Measurements from ENCODE around the gene FZD8. TPM values are rescaled to one million over a fixed set of nuclear protein-coding genes. Genes with fewer than 3 reads are reported as not detected.

Gene FZD8
- total RNA-seq, 2 donors from 2014 or later, result 11.0 to 11.7 TPM

DNA sequence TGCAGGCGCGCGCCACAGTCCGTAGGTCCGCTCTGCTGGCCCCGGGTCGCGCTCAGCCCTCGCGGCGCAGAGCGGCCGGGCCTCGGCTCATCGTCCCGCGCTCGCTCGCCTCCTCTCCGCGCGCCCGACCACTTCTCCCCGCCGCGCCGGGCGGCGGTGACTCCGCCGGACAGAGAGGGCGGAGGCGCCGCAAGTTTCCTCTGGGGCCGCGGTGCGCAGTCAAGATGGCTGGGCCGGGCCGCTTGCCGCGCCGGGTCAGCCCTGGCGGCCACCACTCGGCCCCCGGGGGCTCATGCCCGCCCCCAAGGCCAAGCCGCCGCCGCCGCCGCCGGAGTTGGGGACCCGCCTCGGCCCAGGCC lies 441 bp downstream of the FZD8 start:
- H3K27ac ChIP-seq, result peak overlapping the region; percentile 88
- H3K36me3 ChIP-seq, result no peaks in the 10 kb centered on the region
- DNase-seq, result no peak
- H3K27me3 ChIP-seq, result no peaks in the 10 kb centered on the region
- H3K4me1 ChIP-seq, result peaks cover 8% of the 10 kb centered on the region
- intact Hi-C loops (cut with DNase I), result loop anchor here (5.0 kb wide), 1 partner anchor 276 kb away; no protein-coding TSS in a partner anchor
- TF ChIP-seq, protein P1, sequence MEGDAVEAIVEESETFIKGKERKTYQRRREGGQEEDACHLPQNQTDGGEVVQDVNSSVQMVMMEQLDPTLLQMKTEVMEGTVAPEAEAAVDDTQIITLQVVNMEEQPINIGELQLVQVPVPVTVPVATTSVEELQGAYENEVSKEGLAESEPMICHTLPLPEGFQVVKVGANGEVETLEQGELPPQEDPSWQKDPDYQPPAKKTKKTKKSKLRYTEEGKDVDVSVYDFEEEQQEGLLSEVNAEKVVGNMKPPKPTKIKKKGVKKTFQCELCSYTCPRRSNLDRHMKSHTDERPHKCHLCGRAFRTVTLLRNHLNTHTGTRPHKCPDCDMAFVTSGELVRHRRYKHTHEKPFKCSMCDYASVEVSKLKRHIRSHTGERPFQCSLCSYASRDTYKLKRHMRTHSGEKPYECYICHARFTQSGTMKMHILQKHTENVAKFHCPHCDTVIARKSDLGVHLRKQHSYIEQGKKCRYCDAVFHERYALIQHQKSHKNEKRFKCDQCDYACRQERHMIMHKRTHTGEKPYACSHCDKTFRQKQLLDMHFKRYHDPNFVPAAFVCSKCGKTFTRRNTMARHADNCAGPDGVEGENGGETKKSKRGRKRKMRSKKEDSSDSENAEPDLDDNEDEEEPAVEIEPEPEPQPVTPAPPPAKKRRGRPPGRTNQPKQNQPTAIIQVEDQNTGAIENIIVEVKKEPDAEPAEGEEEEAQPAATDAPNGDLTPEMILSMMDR (IDR thresholded peaks at IDR 0.05), result no peak
- H3K9me3 ChIP-seq, result no peaks in the 10 kb centered on the region
- peak overlapping the region; percentile 78 for H3K4me3 ChIP-seq
- H3K9ac ChIP-seq (ENCODE audit: low read depth in 2 of 2, low read length in 2 of 2), result peak overlapping the region; percentile 53 to 68

DNA sequence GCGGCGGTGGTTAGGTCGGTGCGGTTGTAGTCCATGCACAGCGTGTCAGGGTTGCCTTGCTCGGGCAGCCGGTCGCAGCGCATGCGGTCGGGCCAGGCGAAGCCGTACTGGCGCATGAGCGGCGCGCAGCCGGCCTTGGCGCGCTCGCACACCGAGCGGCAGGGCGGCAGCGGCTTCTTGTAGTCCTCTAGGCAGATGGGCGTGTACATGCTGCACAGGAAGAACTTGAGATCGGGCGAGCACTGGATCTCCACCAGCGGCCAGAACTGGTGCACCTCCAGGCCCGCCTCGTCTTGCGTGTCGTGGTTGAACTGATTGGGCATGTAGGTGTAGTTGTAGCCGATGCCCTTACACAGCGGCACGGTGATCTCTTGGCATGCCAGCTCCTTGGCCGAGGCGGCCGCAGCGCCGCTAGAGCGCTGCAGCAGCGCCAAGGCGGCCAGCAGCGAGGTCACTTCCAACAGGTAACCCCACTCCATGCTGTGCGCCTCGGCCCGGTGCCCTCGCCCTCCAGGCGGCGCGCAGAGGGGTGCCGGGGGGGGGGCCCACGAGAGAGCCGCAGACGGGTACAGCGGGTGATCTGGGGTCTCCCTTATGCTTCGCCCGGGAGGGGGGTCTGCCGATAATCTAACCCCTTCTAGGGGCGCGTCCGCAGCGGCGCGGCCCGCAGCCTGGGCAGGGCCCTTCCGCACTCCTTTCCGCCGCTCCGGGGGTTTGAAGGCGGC lies 983 bp downstream of the FZD8 start:
- H3K27ac ChIP-seq, result peak overlapping the region; percentile 88
- no peaks in the 10 kb centered on the region for H3K9me3 ChIP-seq
- peaks cover 8% of the 10 kb centered on the region for H3K4me1 ChIP-seq
- intact Hi-C loops (cut with DNase I), result loop anchor here (5.0 kb wide), 1 partner anchor 276 kb away; no protein-coding TSS in a partner anchor
- peak overlapping the region; percentile 53 to 68 for H3K9ac ChIP-seq (ENCODE audit: low read depth in 2 of 2, low read length in 2 of 2)
- peak; percentile 69 for DNase-seq
- TF ChIP-seq, protein P1 (IDR thresholded peaks at IDR 0.05), result no peak
- H3K4me3 ChIP-seq, result peak overlapping the region; percentile 78
- no peaks in the 10 kb centered on the region for H3K36me3 ChIP-seq
- H3K27me3 ChIP-seq, result no peaks in the 10 kb centered on the region

DNA sequence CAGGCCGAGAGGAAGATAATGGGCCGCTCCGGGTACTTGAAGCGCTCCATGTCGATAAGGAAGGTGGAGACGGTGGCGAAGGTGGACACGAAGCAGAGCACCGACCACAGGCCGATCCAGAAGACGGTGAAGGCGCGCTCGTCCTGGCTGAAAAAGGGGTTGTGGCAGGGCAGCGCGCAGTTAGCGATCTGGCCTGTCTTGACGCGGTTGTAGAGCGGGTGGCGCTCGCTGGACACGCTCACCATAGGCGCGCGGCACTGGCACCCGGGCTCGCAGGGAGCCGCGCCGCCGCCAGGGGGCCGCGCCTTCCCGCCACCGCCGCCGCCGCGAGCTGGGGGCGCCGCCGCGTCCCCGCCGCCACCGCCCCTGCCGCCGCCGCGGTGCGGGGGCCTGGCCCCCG lies 1.6 kb downstream of the FZD8 start:
- H3K27ac ChIP-seq, result no peak overlapping the region

DNA sequence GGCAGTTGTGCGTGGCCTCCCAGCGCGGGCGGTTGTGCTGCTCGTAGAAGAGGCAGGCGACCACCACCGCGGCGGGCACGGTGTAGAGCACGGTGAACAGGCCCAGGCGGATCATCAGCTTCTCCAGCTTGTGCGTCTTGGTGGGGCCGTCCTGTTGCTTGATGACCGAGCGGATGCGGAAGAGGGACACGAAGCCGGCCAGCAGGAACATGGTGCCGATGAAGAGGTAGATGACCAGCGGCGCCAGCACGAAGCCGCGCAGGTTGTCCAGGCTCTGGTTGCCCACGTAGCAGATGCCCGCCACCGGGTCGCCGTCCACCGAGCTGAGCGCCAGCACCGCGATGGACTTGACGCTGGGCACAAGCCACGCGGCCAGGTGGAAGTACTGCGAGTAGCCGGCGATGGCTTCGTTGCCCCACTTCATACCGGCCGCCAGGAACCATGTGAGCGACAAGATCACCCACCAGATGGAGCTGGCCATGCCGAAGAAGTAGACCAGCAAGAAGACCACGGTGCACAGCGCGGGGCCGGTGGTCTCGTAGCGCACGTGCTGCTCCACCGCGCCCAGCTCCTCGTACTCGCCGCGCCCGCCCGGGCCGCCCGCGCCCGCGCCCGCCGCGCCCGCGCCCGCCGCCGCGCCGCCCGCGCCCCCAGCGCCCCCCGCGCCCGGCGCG lies 2.2 kb downstream of the FZD8 start:
- no peak overlapping the region for H3K9ac ChIP-seq (ENCODE audit: low read depth in 2 of 2, low read length in 2 of 2)
- peak; percentile 28 for DNase-seq
- intact Hi-C loops (cut with DNase I), result loop anchor here (5.0 to 10.0 kb wide), 3 partner anchors 277 to 1245 kb away; no protein-coding TSS in a partner anchor
- peaks cover 8% of the 10 kb centered on the region for H3K4me1 ChIP-seq
- no peaks in the 10 kb centered on the region for H3K9me3 ChIP-seq
- H3K27ac ChIP-seq, result no peak overlapping the region
- TF ChIP-seq, protein P1 (IDR thresholded peaks at IDR 0.05), result no peak
- H3K27me3 ChIP-seq, result no peaks in the 10 kb centered on the region
- peak overlapping the region; percentile 43 for H3K4me3 ChIP-seq
- H3K36me3 ChIP-seq, result no peaks in the 10 kb centered on the region

More for the DNA sequence above, 1.6 kb downstream of the FZD8 start:
- Histone ChIP-seq H3K36me3 (no peaks in the 10 kb centered on the region), H3K9ac (ENCODE audit: low read depth in 2 of 2, low read length in 2 of 2) (peak overlapping the region in 1 of 2 donors; percentile 25), H3K9me3 (no peaks in the 10 kb centered on the region), H3K4me1 (peaks cover 8% of the 10 kb centered on the region), H3K27me3 (no peaks in the 10 kb centered on the region), H3K4me3 (peak overlapping the region; percentile 43)
- intact Hi-C loops (cut with DNase I), result loop anchor here (5.0 kb wide), 1 partner anchor 277 kb away; no protein-coding TSS in a partner anchor
- DNase-seq, result peak; percentile 70
- TF ChIP-seq, protein P1 (IDR thresholded peaks at IDR 0.05), result no peak

DNA sequence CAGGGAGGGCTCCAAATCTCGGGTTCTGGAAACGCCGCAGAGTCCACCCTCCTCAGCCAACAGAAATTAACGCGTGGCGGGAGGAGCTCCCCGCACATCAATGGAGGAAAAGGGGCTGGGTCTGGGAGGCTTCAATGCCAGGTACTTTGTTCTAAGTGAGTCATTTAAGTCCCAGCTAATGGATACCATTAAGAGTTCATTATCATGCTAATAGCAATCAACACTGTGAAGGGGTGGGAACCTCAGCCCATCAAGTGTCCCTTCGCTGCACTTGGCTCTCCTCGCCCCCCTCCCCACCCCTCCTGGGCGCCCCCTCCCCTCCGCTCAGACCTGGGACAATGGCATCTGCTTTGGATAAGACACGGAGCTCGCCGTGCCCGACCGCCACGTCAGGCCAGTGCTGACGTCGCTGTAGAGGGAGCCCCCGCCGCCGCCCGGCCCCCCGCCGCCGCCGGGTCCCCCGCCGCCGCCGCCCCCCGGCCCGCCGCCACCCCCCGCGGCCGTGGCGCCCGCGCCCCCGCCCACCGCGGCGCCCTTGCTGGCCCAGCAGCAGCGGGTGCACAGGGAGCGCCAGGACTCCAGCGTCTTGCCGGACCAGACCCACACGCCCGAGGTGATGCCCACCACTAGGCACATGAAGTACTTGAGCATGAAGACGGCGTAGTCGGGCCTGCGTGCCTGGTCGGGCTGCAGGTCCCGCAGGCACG lies 2.9 kb downstream of the FZD8 start:
- H3K9ac ChIP-seq (ENCODE audit: low read depth in 2 of 2, low read length in 2 of 2), result no peak overlapping the region
- H3K4me3 ChIP-seq, result peak overlapping the region; percentile 43
- DNase-seq, result no peak
- H3K27ac ChIP-seq, result no peak overlapping the region
- H3K27me3 ChIP-seq, result no peaks in the 10 kb centered on the region
- peaks cover 8% of the 10 kb centered on the region for H3K4me1 ChIP-seq
- no peaks in the 10 kb centered on the region for H3K9me3 ChIP-seq
- TF ChIP-seq, protein P1 (IDR thresholded peaks at IDR 0.05), result no peak
- H3K36me3 ChIP-seq, result no peaks in the 10 kb centered on the region
- intact Hi-C loops (cut with DNase I), result loop anchor here (5.0 to 10.0 kb wide), 2 partner anchors 1138 to 1246 kb away; no protein-coding TSS in a partner anchor

All from colonic mucosa (tissue), 4 donors.